Smooth muscle cell (in vitro differentiated cells): ENCODE data around the gene HRH3. TPM values are rescaled to one million over a fixed set of nuclear protein-coding genes. Genes with fewer than 3 reads are reported as not detected.
A peak's percentile ranks its signal among the peaks of the same experiment; 100 is the strongest.

Source experiments
- DNase-seq: peaks from one replicate; lab custom pipeline; 2025; ENCODE audit not compliant: unreplicated experiment; lab: John Stamatoyannopoulos, UW
- H2AFZ ChIP-seq: fragments of 200-600 bp; sonication (generic); 2 replicates; pipeline ENCODE4 v1.6.0; 2016; ENCODE audit warnings: antibody characterized with exemption, low read depth, mild to moderate bottlenecking
- H3F3A ChIP-seq: fragments of 200-600 bp; sonication (generic); 2 replicates; pipeline ENCODE4 v1.6.0; 2017; ENCODE audit warnings: antibody characterized with exemption, low read depth
- H3K27ac ChIP-seq: fragments of 200-600 bp; sonication (generic); 2 replicates; pipeline ENCODE4 v1.5.1; 2016; ENCODE audit warnings: low read depth, mild to moderate bottlenecking
- H3K27me3 ChIP-seq: fragments of 200-600 bp; sonication (generic); 2 replicates; pipeline ENCODE4 v1.6.1; 2016; ENCODE audit warnings: low read depth, mild to moderate bottlenecking
- H3K36me3 ChIP-seq: fragments of 200-600 bp; sonication (generic); 2 replicates; pipeline ENCODE4 v1.5.1; 2016; ENCODE audit warnings: low read depth
- H3K4me1 ChIP-seq: fragments of 200-600 bp; sonication (generic); 2 replicates; pipeline ENCODE4 v1.5.1; 2016; ENCODE audit warnings: low read depth
- H3K4me2 ChIP-seq: fragments of 200-600 bp; sonication (generic); 2 replicates; pipeline ENCODE4 v1.6.0; 2016; ENCODE audit warnings: mild to moderate bottlenecking
- H3K4me3 ChIP-seq: fragments of 200-600 bp; sonication (generic); 2 replicates; pipeline ENCODE4 v1.5.1; 2016; ENCODE audit warnings: mild to moderate bottlenecking
- H3K79me2 ChIP-seq: fragments of 200-600 bp; sonication (generic); 2 replicates; pipeline ENCODE4 v1.6.0; 2016; ENCODE audit warnings: low read depth, mild to moderate bottlenecking
- H3K9ac ChIP-seq: fragments of 200-600 bp; sonication (generic); 2 replicates; pipeline ENCODE4 v1.6.0; 2016; ENCODE audit warnings: low read depth
- H3K9me3 ChIP-seq: fragments of 200-600 bp; sonication (generic); replicated peaks from 2 replicates; pipeline ENCODE4 v1.5.1; 2016; ENCODE audit warnings: low read depth
- H4K20me1 ChIP-seq: fragments of 200-600 bp; sonication (generic); 2 replicates; pipeline ENCODE4 v1.6.0; 2016; ENCODE audit warnings: low read depth
- WGBS: methylation state at CpG from one replicate; pipeline ENCODE4 v1.1.7; 2016; ENCODE audit warnings: low lambda C conversion rate; 5-methylcytosine and 5-hydroxymethylcytosine counted together
- polyA plus RNA-seq: library from polyadenylated mRNA; unstranded; fragments of >200 nt; fragmentation: Nextera tagmentation; extraction: Ambion mirVana; gene quantifications from 2 replicates; pipeline ENCODE4 v1.2.1, GENCODE V29; 2016
- total RNA-seq: library from RNA; depleted of rRNA; stranded (reverse); fragments of >200 nt; gene quantifications from 2 replicates; pipeline ENCODE4 v1.2.3, GENCODE V29; 2014
- TF ChIP-seq, protein P1 (sequence below): fragments of 200-600 bp; sonication (generic); IDR thresholded peaks from 2 replicates; pipeline ENCODE4 v1.5.1; 2017; ENCODE audit warnings: borderline replicate concordance, mild to moderate bottlenecking, antibody characterized with exemption; ENCODE audit not compliant: insufficient read depth, poor library complexity, severe bottlenecking

Gene HRH3
- total and polyA plus RNA-seq, 2 experiments from 2014 or later = not detected

- Histone ChIP-seq H3K9ac (no peak overlapping the region), H3K79me2 (peaks cover 19% of the 10 kb centered on the region), H3K27ac (peak overlapping the region; percentile 65), H3K4me2 (no peak overlapping the region), H2AFZ (no peak overlapping the region), H4K20me1 (peaks cover 60% of the 10 kb centered on the region), H3K4me1 (no peaks in the 10 kb centered on the region), H3F3A (no peaks in the 10 kb centered on the region), H3K27me3 (no peaks in the 10 kb centered on the region), H3K4me3 (no peak overlapping the region), H3K9me3 (peaks cover 3% of the 10 kb centered on the region), H3K36me3 (peaks cover 14% of the 10 kb centered on the region)
- WGBS = 74% methylated on average over 7 of the region's 7 CpGs
- TF ChIP-seq, protein P1, sequence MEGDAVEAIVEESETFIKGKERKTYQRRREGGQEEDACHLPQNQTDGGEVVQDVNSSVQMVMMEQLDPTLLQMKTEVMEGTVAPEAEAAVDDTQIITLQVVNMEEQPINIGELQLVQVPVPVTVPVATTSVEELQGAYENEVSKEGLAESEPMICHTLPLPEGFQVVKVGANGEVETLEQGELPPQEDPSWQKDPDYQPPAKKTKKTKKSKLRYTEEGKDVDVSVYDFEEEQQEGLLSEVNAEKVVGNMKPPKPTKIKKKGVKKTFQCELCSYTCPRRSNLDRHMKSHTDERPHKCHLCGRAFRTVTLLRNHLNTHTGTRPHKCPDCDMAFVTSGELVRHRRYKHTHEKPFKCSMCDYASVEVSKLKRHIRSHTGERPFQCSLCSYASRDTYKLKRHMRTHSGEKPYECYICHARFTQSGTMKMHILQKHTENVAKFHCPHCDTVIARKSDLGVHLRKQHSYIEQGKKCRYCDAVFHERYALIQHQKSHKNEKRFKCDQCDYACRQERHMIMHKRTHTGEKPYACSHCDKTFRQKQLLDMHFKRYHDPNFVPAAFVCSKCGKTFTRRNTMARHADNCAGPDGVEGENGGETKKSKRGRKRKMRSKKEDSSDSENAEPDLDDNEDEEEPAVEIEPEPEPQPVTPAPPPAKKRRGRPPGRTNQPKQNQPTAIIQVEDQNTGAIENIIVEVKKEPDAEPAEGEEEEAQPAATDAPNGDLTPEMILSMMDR = no peak
- DNase-seq = no peak
Observed at GRCh38 chr20:62268228-62268900, 48.3 kb upstream of the HRH3 start.

GRCh38 chr20:62267543-62267942 lies 47.5 kb upstream of the HRH3 start:
- H2AFZ ChIP-seq = no peak overlapping the region
- H3K4me2 ChIP-seq = peak overlapping the region; percentile 10
- H3K27me3 ChIP-seq = no peaks in the 10 kb centered on the region
- peaks cover 59% of the 10 kb centered on the region for H4K20me1 ChIP-seq
- WGBS = 61% methylated on average over 10 of the region's 10 CpGs
- H3F3A ChIP-seq = no peaks in the 10 kb centered on the region
- no peak for DNase-seq
- no peak overlapping the region for H3K9ac ChIP-seq
- TF ChIP-seq, protein P1 = no peak
- H3K36me3 ChIP-seq = peaks cover 14% of the 10 kb centered on the region
- peaks cover 3% of the 10 kb centered on the region for H3K9me3 ChIP-seq
- peak overlapping the region; percentile 65 for H3K27ac ChIP-seq
- H3K4me3 ChIP-seq = no peak overlapping the region
- H3K79me2 ChIP-seq = peaks cover 19% of the 10 kb centered on the region
- no peaks in the 10 kb centered on the region for H3K4me1 ChIP-seq

DNA sequence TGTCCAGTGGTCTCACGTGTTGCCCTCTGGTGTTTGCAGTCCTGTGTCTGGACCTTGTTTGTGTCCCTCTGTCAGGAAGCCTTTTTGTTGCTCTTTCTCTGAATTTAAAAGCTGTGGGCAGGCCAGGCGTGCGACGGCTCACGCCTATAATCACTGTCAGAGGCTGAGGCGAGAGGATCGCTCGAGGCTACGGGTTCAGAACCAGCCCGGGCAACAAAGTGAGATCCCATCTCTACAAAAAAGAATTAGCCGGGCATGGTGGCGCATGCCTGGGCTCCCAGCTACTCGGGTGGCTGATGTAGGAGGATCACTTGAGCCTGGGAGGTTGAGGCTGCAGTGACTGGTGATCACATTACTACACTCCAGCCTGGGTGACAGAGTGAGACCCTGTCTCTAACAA lies 46.8 kb upstream of the HRH3 start:
- no peak for DNase-seq
- H3K27me3 ChIP-seq = no peaks in the 10 kb centered on the region
- TF ChIP-seq, protein P1 = no peak
- H3K4me2 ChIP-seq = no peak overlapping the region
- H3K27ac ChIP-seq = peak overlapping the region; percentile 65
- 95% methylated on average over 13 of the region's 13 CpGs for WGBS
- no peaks in the 10 kb centered on the region for H3F3A ChIP-seq
- peaks cover 3% of the 10 kb centered on the region for H3K9me3 ChIP-seq
- no peak overlapping the region for H3K4me3 ChIP-seq
- H3K79me2 ChIP-seq = peaks cover 19% of the 10 kb centered on the region
- no peaks in the 10 kb centered on the region for H3K4me1 ChIP-seq
- peaks cover 62% of the 10 kb centered on the region for H4K20me1 ChIP-seq
- no peak overlapping the region for H2AFZ ChIP-seq
- peaks cover 14% of the 10 kb centered on the region for H3K36me3 ChIP-seq
- no peak overlapping the region for H3K9ac ChIP-seq

DNA sequence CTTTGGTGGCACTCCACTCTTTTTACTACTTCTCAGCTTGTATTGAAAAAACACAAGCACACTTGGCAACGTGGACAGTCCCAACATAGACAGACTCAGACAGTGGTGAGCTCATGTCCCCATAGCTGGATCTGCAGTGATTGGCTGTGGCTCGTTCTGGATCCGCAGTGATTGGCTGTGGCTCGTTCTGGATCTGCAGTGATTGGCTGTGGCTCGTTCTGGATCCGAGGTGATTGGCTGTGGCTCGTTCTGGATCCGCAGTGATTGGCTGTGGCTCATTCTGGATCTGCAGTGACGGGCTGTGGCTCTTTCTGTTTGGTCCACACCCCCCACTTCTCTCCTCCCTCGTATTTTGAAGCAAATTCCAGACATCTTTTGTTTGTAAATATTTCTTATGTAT lies 46.3 kb upstream of the HRH3 start:
- DNase-seq = no peak
- H3K4me3 ChIP-seq = no peak overlapping the region
- no peak overlapping the region for H2AFZ ChIP-seq
- peaks cover 62% of the 10 kb centered on the region for H4K20me1 ChIP-seq
- WGBS = 95% methylated on average over 10 of the region's 10 CpGs
- TF ChIP-seq, protein P1 = no peak
- no peak overlapping the region for H3K9ac ChIP-seq
- H3K79me2 ChIP-seq = peaks cover 23% of the 10 kb centered on the region
- peaks cover 3% of the 10 kb centered on the region for H3K9me3 ChIP-seq
- H3K27ac ChIP-seq = peak overlapping the region; percentile 65
- H3F3A ChIP-seq = no peaks in the 10 kb centered on the region
- H3K4me2 ChIP-seq = no peak overlapping the region
- no peaks in the 10 kb centered on the region for H3K27me3 ChIP-seq
- peaks cover 14% of the 10 kb centered on the region for H3K36me3 ChIP-seq
- H3K4me1 ChIP-seq = no peaks in the 10 kb centered on the region
